Right atrium auricular region (tissue), 2 donors: ENCODE data around the gene BIRC5. TPM values are rescaled to one million over a fixed set of nuclear protein-coding genes. Genes with fewer than 3 reads are reported as not detected.
"Not testable (repeated sequence)": the region's sequence is repeated elsewhere in the genome, so short reads cannot be mapped to it uniquely, and the experiment has no call there.

ENCODE experiments used
- DNase-seq: peaks from one replicate; pipeline ENCODE4 v3.0.0-alpha.2; 2019; ENCODE audit warnings: low spot score
- H3K27ac ChIP-seq, 2 donors: fragments of 200-600 bp; sonication (generic); 1 replicate in 1 of 2; 2 replicates in 1 of 2; pipeline ENCODE4 v1.5.1; 2016 to 2019
- H3K27me3 ChIP-seq, 2 donors: fragments of 200-600 bp; sonication (generic); one replicate each; pipeline versions ENCODE4 v1.5.1 to v1.6.0; 2017 to 2019
- H3K36me3 ChIP-seq: fragments of 200-600 bp; sonication (generic); one replicate; pipeline ENCODE4 v1.5.1; 2016
- H3K4me1 ChIP-seq, 2 donors: fragments of 200-600 bp; sonication (generic); one replicate each; pipeline versions ENCODE4 v1.5.1 to v1.6.0; 2017 to 2019
- H3K4me3 ChIP-seq, 2 donors: fragments of 200-600 bp; sonication (generic); 1 replicate in 1 of 2; 2 replicates in 1 of 2; pipeline ENCODE4 v1.5.1; 2017 to 2019; ENCODE audit warnings: mild to moderate bottlenecking in 1 of 2, moderate library complexity in 1 of 2
- H3K9me3 ChIP-seq, 2 donors: fragments of 200-600 bp; sonication (generic); one replicate each; pipeline ENCODE4 v1.5.1; 2019
- total RNA-seq, 2 donors: library from RNA; depleted of rRNA; stranded (reverse); fragments of >200 nt; gene quantifications; one replicate each; pipeline ENCODE4 v1.1.0, GENCODE V29; 2016
- TF ChIP-seq, protein P1 (sequence below), 2 donors: fragments of 200-600 bp; sonication (generic); IDR thresholded peaks; one replicate each; pipeline ENCODE4 v1.5.1; 2019; ENCODE audit warnings: antibody characterized with exemption in 2 of 2

BIRC5 gene
- total RNA-seq, 2 donors from 2014 or later: 3.7 TPM; not detected in 1

DNA sequence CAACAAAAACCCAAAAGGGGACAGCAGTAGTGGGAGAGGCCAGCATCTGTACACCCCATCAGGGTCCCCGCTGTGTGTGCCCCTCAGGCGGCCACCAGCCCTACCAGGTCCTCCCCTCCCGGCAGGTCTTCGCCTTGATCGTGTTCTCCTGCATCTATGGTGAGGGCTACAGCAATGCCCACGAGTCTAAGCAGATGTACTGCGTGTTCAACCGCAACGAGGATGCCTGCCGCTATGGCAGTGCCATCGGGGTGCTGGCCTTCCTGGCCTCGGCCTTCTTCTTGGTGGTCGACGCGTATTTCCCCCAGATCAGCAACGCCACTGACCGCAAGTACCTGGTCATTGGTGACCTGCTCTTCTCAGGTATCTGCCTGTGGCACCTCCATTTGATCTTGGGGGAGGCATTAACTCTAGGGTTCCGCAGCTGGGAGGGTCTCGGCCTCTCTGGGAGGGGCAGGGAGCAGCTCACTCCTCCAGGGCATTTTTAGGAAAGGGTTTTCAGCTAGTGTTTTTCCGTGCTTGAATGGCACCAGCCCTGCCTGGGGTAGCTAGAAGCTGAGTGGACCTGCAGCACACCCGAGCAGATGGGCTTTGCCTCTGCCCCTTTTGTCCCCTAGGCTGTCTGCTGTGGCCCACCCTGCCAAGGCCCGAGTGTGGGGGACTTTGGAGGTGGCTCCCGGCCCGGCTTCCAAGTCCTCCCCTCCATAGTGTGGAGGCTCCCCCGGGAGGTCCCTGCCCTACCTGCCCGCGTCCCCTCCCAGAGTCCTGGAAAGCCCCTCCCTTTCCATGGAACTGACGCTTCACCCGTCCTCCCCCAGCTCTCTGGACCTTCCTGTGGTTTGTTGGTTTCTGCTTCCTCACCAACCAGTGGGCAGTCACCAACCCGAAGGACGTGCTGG is 43.1 kb upstream of the BIRC5 start:
- Histone ChIP-seq H3K9me3 (no peaks in the 10 kb centered on the region), H3K36me3 (peaks cover 3% of the 10 kb centered on the region), H3K4me3 (no peak overlapping the region), H3K27ac (peak overlapping the region in 1 of 2 donors; percentile 85), H3K4me1 (peaks cover 0 to 67% of the 10 kb centered on the region in 2 donors), H3K27me3 (no peaks in the 10 kb centered on the region)
- TF ChIP-seq, protein P1, sequence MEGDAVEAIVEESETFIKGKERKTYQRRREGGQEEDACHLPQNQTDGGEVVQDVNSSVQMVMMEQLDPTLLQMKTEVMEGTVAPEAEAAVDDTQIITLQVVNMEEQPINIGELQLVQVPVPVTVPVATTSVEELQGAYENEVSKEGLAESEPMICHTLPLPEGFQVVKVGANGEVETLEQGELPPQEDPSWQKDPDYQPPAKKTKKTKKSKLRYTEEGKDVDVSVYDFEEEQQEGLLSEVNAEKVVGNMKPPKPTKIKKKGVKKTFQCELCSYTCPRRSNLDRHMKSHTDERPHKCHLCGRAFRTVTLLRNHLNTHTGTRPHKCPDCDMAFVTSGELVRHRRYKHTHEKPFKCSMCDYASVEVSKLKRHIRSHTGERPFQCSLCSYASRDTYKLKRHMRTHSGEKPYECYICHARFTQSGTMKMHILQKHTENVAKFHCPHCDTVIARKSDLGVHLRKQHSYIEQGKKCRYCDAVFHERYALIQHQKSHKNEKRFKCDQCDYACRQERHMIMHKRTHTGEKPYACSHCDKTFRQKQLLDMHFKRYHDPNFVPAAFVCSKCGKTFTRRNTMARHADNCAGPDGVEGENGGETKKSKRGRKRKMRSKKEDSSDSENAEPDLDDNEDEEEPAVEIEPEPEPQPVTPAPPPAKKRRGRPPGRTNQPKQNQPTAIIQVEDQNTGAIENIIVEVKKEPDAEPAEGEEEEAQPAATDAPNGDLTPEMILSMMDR (IDR thresholded peaks at IDR 0.05): no peak
- DNase-seq: no peak

DNA sequence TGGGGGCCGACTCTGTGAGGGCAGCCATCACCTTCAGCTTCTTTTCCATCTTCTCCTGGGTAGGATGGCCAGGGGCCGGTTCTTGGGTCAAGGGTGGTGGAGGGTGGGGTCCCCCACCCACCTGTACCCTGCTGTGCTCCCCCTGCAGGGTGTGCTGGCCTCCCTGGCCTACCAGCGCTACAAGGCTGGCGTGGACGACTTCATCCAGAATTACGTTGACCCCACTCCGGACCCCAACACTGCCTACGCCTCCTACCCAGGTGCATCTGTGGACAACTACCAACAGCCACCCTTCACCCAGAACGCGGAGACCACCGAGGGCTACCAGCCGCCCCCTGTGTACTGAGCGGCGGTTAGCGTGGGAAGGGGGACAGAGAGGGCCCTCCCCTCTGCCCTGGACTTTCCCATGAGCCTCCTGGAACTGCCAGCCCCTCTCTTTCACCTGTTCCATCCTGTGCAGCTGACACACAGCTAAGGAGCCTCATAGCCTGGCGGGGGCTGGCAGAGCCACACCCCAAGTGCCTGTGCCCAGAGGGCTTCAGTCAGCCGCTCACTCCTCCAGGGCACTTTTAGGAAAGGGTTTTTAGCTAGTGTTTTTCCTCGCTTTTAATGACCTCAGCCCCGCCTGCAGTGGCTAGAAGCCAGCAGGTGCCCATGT is 42.3 kb upstream of the BIRC5 start:
- not testable (repeated sequence) for H3K4me3 ChIP-seq

DNA sequence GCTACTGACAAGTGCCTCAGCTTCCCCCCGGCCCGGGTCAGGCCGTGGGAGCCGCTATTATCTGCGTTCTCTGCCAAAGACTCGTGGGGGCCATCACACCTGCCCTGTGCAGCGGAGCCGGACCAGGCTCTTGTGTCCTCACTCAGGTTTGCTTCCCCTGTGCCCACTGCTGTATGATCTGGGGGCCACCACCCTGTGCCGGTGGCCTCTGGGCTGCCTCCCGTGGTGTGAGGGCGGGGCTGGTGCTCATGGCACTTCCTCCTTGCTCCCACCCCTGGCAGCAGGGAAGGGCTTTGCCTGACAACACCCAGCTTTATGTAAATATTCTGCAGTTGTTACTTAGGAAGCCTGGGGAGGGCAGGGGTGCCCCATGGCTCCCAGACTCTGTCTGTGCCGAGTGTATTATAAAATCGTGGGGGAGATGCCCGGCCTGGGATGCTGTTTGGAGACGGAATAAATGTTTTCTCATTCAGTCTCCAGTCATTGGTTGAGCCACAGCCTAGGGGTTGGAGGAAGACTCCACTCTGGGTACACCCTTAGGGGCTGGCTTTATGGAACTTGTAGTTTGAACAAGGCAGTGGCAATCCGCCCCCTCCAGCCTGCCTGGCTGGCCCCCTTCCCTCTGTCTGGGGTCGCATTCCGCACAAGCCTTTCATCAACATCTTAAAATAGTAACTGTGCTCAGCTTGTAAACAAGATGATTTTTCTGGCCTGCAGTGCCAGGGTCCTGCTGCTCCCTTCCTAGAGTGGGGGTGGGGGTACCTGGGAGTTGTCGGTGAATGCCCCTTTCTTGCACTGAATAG is 41.6 kb upstream of the BIRC5 start:
- H3K4me1 ChIP-seq: peaks cover 0 to 75% of the 10 kb centered on the region in 2 donors
- H3K27me3 ChIP-seq: no peaks in the 10 kb centered on the region
- H3K36me3 ChIP-seq: peaks cover 3% of the 10 kb centered on the region
- no peaks in the 10 kb centered on the region for H3K9me3 ChIP-seq
- TF ChIP-seq, protein P1 (IDR thresholded peaks at IDR 0.05): no peak
- peak; percentile 68 for DNase-seq
- no peak overlapping the region for H3K4me3 ChIP-seq
- H3K27ac ChIP-seq: peak overlapping the region; percentile 73 to 85

More for the DNA sequence above, 42.3 kb upstream of the BIRC5 start:
- H3K36me3 ChIP-seq, DNase-seq, H3K9me3 ChIP-seq, H3K27me3 ChIP-seq: not testable (repeated sequence)
- Histone ChIP-seq H3K4me1 (peaks cover 0 to 74% of the 10 kb centered on the region in 2 donors), H3K27ac (peak overlapping the region; percentile 73 to 85)

DNA sequence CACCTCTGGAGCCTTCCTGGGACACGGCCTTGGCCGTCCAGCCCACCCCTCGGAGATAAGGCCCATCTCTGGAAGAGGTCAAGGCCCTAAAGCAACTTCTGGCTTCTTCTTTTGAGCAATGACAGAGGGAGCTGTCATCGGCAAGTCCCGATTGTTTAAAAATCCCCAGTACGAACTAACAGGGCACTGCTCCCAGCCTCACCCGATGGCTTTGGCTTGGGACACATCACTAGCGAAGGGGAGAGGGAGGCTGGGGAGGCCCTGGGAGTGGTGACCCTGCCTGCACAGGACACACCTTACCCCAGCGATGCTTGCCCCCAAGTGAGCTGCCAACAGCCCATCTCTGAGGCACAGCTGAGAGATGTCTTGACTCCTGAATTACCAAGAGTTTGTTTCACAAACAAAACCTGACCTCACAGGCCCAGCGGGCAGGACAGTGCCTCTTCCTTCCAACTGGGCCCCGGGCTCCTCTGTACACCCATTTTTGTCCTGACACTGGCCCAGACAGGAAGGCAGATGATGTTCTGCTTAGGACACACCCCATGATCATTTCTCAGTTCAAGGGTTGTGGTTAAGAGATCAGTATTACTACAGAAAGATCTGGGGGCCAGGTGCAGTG is 40.8 kb upstream of the BIRC5 start:
- TF ChIP-seq, protein P1 (IDR thresholded peaks at IDR 0.05): no peak
- H3K36me3 ChIP-seq: peaks cover 3% of the 10 kb centered on the region
- H3K4me3 ChIP-seq: no peak overlapping the region
- H3K27me3 ChIP-seq: no peaks in the 10 kb centered on the region
- no peak for DNase-seq
- H3K27ac ChIP-seq: peak overlapping the region; percentile 73 to 85
- no peaks in the 10 kb centered on the region for H3K9me3 ChIP-seq
- peaks cover 0 to 71% of the 10 kb centered on the region in 2 donors for H3K4me1 ChIP-seq

DNA sequence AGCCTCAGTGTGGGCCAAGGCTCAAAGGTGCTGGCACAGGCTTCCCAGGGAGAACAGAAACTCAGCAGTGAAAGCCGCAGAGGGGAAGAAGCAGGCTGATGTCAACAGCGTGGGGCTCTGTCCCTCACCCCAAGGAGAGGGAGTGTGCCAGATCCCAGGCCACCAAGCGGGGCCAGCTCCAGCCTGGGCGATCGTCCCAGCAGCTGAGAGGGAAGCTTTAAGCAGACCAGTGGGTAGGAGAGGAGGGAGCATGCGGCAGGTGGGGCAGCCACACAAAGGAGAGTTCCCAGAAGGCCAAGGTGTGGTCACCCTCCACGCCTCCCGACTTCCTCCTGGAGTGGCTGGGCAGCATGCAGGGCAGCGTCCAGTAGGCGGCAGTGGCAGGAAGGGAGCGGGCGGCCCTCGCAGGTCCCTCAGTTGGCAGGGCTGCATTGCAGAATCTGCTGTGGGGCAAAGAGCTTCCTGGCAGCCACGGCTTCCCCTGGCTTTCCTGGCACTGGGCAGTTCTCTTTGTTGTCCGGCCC is 39.6 kb upstream of the BIRC5 start:
- Histone ChIP-seq H3K36me3 (peaks cover 3% of the 10 kb centered on the region), H3K27ac (peak overlapping the region; percentile 73 to 85), H3K4me1 (peaks cover 0 to 64% of the 10 kb centered on the region in 2 donors), H3K27me3 (no peaks in the 10 kb centered on the region), H3K9me3 (no peaks in the 10 kb centered on the region), H3K4me3 (no peak overlapping the region)
- peak; percentile 83 for DNase-seq
- TF ChIP-seq, protein P1 (IDR thresholded peaks at IDR 0.05): peak; percentile 50 to 73
